Measurements from ENCODE around the gene NDUFV1. TPM values are rescaled to one million over a fixed set of nuclear protein-coding genes. Genes with fewer than 3 reads are reported as not detected.

Gene NDUFV1
- total RNA-seq, result 170 and 189 TPM in 2 replicates

DNA sequence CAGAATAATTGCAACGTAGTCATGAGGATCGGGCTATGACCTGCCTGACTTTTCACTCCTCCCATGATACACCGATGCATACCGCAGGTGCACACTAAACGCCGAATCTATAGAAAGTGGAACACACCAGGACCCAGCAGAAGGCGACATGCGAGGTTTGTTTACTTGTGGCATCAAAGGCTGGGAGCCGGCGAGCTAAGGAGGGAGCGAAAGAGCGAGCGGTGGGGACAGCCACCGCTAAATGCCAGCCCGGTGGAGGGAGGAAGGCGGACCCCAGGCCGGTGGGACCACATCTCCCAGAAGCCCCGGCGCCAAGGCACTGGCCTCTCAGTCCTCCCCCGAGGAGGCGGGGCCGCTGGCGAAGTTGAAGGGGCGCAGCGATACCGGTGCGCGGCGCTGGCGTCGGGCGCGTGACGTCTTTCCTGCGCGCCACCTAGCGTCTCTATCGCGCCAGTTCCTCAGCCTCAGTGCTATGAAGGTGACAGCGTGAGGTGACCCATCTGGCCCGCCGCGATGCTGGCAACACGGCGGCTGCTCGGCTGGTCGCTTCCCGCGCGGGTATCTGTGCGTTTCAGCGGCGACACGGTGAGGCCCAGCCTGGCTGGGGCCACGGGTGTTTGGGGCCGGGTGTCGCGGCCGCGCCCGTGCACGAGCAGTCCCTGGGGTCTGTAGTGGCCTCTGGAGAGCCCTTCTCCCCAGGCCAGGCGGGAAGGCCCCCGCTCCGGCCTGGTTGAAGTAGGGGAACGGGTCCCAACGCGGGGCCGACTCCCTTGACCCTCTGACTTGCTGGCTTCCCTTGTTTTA, at the start of gene NDUFV1:
Gene NDUFV1 (plus strand): TSS at position 445 of the 804 bp plus-strand sequence. CDS start 69 bp downstream, at position 514.

DNA sequence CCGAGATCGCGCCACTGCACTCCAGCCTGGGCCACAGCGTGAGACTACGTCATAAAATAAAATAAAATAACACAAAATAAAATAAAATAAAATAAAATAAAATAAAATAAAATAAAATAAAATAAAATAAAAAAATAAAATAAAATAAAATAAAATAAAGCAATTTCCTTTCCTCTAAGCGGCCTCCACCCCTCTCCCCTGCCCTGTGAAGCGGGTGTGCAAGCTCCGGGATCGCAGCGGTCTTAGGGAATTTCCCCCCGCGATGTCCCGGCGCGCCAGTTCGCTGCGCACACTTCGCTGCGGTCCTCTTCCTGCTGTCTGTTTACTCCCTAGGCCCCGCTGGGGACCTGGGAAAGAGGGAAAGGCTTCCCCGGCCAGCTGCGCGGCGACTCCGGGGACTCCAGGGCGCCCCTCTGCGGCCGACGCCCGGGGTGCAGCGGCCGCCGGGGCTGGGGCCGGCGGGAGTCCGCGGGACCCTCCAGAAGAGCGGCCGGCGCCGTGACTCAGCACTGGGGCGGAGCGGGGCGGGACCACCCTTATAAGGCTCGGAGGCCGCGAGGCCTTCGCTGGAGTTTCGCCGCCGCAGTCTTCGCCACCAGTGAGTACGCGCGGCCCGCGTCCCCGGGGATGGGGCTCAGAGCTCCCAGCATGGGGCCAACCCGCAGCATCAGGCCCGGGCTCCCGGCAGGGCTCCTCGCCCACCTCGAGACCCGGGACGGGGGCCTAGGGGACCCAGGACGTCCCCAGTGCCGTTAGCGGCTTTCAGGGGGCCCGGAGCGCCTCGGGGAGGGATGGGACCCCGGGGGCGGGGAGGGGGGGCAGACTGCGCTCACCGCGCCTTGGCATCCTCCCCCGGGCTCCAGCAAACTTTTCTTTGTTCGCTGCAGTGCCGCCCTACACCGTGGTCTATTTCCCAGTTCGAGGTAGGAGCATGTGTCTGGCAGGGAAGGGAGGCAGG, 23.2 kb upstream of the NDUFV1 start, which contains the start of gene GSTP1:
Gene GSTP1 (plus strand): TSS at position 566 of the 958 bp plus-strand sequence. CDS start 32 bp downstream, at position 598.

DNA sequence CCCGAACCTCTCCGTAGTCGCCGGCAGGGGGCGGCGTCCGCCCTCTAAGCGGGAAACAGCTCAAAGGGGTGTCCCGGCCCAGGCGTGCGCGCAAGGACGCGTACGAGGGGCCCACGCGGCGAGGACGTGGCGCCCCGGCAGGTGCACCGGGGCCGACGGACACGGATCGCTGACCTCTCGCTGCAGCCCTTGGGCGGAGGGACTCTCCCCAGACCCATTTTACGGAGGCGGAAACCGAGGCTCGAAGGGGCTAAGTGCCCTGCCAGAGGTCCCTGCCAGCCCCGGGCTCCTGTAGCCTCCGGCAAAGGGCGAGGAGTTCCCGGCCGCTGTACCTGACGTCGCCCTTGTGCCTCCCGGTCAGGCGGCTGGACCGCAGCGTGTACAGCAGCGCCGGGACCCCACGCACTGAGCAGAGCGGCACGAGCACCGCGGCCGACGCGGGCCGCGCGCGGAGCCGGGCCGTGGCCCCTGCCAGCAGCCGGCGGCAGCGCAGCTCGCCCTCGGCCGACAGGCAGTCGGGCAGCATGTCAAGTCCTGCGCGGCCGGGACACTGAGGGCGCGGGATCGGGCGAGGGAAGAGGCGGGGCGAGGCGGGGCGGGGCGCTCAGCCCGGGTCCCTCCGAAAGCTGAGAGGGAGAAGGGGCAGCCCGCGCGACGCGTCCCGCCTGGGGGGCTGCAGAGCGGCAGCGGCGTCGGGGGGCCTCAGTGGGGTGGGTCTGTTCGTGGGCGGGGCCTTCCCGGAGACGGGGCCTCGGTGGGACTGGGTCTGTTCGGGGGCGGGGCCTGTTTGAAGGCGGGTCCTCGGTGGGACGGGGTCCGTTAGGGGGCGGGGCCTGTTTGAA, 22.9 kb downstream of the NDUFV1 start, which contains the start of gene NUDT8:
Gene NUDT8 (minus strand): TSS at position 552 of the 842 bp plus-strand sequence. CDS start 26 bp downstream, at position 526.

DNA sequence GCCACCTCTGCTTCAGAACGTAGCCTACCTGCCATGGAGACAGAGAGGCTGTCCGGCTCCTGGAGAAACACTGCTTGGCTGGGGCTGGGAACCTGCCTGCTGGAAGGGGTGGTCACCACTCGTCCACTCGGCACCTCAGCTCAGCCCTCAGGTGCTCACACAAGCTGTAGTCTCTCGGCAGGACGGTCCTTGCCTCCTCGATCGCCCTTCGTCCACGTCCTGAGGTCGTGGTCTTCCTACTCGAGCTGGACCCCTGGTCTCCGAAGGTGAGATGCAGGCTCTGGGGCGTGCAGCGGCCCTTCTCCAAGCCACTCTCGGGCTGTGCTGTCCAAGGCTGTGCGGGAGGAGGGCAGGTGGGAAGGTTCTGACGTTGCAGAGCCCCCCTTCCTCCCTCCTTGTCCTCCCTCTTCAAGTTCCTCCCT, 32.7 kb downstream of the NDUFV1 start, which contains the start of gene TBX10:
Gene TBX10 (minus strand): TSS at position 326 of the 422 bp plus-strand sequence. CDS start 291 bp downstream, at position 35.

Other genes with a start within 250 kb of the NDUFV1 start
- gene CLCF1, start 233.3 kb upstream of the NDUFV1 start, total RNA-seq, result 1.9 and 2.7 TPM in 2 replicates
- 2.6 and 6.7 TPM in 2 replicates for gene RAD9A, start 214.9 kb upstream of the NDUFV1 start, total RNA-seq
- gene PPP1CA, start 205.1 kb upstream of the NDUFV1 start, total RNA-seq, result 195 and 241 TPM in 2 replicates
- under 0.01 and 0.16 TPM in 2 replicates for gene TBC1D10C, start 202.9 kb upstream of the NDUFV1 start, total RNA-seq
- gene CARNS1, start 191.3 kb upstream of the NDUFV1 start, total RNA-seq, result under 0.01 and 0.19 TPM in 2 replicates
- 27.4 and 29.8 TPM in 2 replicates for gene RPS6KB2, start 178.4 kb upstream of the NDUFV1 start, total RNA-seq
- 0.49 and 1.1 TPM in 2 replicates for gene PTPRCAP, start 169.3 kb upstream of the NDUFV1 start, total RNA-seq
- gene CORO1B, start 163.5 kb upstream of the NDUFV1 start, total RNA-seq, result 168 and 215 TPM in 2 replicates
- not detected in 2 replicates for gene GPR152, start 154.2 kb upstream of the NDUFV1 start, total RNA-seq
- gene CABP4, start 151.6 kb upstream of the NDUFV1 start, total RNA-seq, result 2.9 and 3.1 TPM in 2 replicates
- 18.5 and 42.5 TPM in 2 replicates for gene TMEM134, start 137.7 kb upstream of the NDUFV1 start, total RNA-seq
- 96.8 and 108 TPM in 2 replicates for gene AIP, start 123.9 kb upstream of the NDUFV1 start, total RNA-seq
- gene PITPNM1, start 101.6 kb upstream of the NDUFV1 start, total RNA-seq, result 5.0 and 8.2 TPM in 2 replicates
- gene CDK2AP2, start 98.8 kb upstream of the NDUFV1 start, total RNA-seq, result 19.2 and 22.7 TPM in 2 replicates
- gene CABP2, start 83.5 kb upstream of the NDUFV1 start, total RNA-seq, result not detected in 2 replicates
- gene GSTP1, start 23.1 kb upstream of the NDUFV1 start, total RNA-seq, result 693 and 847 TPM in 2 replicates
- gene NUDT8, start 23.0 kb downstream of the NDUFV1 start, total RNA-seq, result 2.8 and 12.0 TPM in 2 replicates
- not detected in 2 replicates for gene TBX10, start 32.8 kb downstream of the NDUFV1 start, total RNA-seq
- gene ACY3, start 43.8 kb downstream of the NDUFV1 start, total RNA-seq, result not detected in 2 replicates
- gene ALDH3B2, start 67.7 kb downstream of the NDUFV1 start, total RNA-seq, result not detected in 2 replicates